Measurements from ENCODE around the gene CDK15.

The CDK15 gene

DNA sequence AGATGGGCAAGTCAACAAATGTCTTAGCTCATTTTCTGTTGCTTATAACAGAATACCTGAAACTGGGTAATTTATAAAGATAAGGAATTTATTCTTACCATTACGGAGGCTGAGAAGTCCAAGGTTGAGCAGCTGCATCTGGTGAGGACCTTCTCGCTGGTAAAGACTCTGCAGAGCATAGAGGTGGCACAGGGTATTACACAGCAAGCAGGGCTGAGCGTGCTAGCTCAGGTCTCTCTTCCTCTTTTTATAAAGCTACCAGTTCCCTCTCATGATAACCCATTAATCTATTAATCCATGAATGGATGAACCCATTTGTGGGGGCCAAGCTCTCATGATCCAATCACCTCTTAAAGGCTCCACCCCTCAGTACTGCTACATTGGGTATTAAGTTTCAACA is 109.1 kb downstream of the CDK15 start:
- no peaks in the 10 kb centered on the region for H3K9me2 ChIP-seq (ENCODE audit: low read depth, low read length)
- TF ChIP-seq, protein P1, sequence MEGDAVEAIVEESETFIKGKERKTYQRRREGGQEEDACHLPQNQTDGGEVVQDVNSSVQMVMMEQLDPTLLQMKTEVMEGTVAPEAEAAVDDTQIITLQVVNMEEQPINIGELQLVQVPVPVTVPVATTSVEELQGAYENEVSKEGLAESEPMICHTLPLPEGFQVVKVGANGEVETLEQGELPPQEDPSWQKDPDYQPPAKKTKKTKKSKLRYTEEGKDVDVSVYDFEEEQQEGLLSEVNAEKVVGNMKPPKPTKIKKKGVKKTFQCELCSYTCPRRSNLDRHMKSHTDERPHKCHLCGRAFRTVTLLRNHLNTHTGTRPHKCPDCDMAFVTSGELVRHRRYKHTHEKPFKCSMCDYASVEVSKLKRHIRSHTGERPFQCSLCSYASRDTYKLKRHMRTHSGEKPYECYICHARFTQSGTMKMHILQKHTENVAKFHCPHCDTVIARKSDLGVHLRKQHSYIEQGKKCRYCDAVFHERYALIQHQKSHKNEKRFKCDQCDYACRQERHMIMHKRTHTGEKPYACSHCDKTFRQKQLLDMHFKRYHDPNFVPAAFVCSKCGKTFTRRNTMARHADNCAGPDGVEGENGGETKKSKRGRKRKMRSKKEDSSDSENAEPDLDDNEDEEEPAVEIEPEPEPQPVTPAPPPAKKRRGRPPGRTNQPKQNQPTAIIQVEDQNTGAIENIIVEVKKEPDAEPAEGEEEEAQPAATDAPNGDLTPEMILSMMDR (IDR thresholded peaks at IDR 0.05; ENCODE audit: low read length) = no peak
- TF ChIP-seq EZH2 (IDR thresholded peaks at IDR 0.05; ENCODE audit: borderline replicate concordance, low read length) = no peak
- no peaks in the 10 kb centered on the region for H3F3A ChIP-seq (ENCODE audit: insufficient read depth, low read length)
- no peak overlapping the region for H3K4me3 ChIP-seq (ENCODE audit: low read depth, low read length, poor library complexity, severe bottlenecking)
- H3K27me3 ChIP-seq (ENCODE audit: insufficient read depth, low read length) = no peaks in the 10 kb centered on the region
- H3K27ac ChIP-seq (ENCODE audit: low read depth, low read length, poor library complexity, severe bottlenecking) = no peak overlapping the region
- H3K9me3 ChIP-seq (ENCODE audit: low read length) = no peaks in the 10 kb centered on the region
- no peak overlapping the region for H2AFZ ChIP-seq (ENCODE audit: low read length)
- H3K9ac ChIP-seq (ENCODE audit: low read length) = no peak overlapping the region
- H3K36me3 ChIP-seq (ENCODE audit: insufficient read depth, low read length) = no peaks in the 10 kb centered on the region
- no peaks in the 10 kb centered on the region for H3K4me1 ChIP-seq (ENCODE audit: insufficient read depth, low read length, severe bottlenecking)
- no peak overlapping the region for H3K4me2 ChIP-seq (ENCODE audit: low read length)
- H3K79me2 ChIP-seq (ENCODE audit: insufficient read depth, low read length) = no peaks in the 10 kb centered on the region
- H4K20me1 ChIP-seq (ENCODE audit: insufficient read depth, low read length) = no peaks in the 10 kb centered on the region

GRCh38 chr2:201916565-201916964 is 110.2 kb downstream of the CDK15 start:
- Histone ChIP-seq H3K4me1 (ENCODE audit: insufficient read depth, low read length, severe bottlenecking) (no peaks in the 10 kb centered on the region), H3K27me3 (ENCODE audit: insufficient read depth, low read length) (no peaks in the 10 kb centered on the region), H3K4me3 (ENCODE audit: low read depth, low read length, poor library complexity, severe bottlenecking) (no peak overlapping the region), H3K9me3 (ENCODE audit: low read length) (no peaks in the 10 kb centered on the region), H3K4me2 (ENCODE audit: low read length) (no peak overlapping the region), H3K27ac (ENCODE audit: low read depth, low read length, poor library complexity, severe bottlenecking) (no peak overlapping the region), H3K9me2 (ENCODE audit: low read depth, low read length) (no peaks in the 10 kb centered on the region), H2AFZ (ENCODE audit: low read length) (no peak overlapping the region), H3F3A (ENCODE audit: insufficient read depth, low read length) (no peaks in the 10 kb centered on the region), H3K9ac (ENCODE audit: low read length) (no peak overlapping the region), H3K79me2 (ENCODE audit: insufficient read depth, low read length) (no peaks in the 10 kb centered on the region), H4K20me1 (ENCODE audit: insufficient read depth, low read length) (no peaks in the 10 kb centered on the region), H3K36me3 (ENCODE audit: insufficient read depth, low read length) (no peaks in the 10 kb centered on the region)
- TF ChIP-seq, protein P1 (IDR thresholded peaks at IDR 0.05; ENCODE audit: low read length) = no peak
- TF ChIP-seq EZH2 (IDR thresholded peaks at IDR 0.05; ENCODE audit: borderline replicate concordance, low read length) = no peak

DNA sequence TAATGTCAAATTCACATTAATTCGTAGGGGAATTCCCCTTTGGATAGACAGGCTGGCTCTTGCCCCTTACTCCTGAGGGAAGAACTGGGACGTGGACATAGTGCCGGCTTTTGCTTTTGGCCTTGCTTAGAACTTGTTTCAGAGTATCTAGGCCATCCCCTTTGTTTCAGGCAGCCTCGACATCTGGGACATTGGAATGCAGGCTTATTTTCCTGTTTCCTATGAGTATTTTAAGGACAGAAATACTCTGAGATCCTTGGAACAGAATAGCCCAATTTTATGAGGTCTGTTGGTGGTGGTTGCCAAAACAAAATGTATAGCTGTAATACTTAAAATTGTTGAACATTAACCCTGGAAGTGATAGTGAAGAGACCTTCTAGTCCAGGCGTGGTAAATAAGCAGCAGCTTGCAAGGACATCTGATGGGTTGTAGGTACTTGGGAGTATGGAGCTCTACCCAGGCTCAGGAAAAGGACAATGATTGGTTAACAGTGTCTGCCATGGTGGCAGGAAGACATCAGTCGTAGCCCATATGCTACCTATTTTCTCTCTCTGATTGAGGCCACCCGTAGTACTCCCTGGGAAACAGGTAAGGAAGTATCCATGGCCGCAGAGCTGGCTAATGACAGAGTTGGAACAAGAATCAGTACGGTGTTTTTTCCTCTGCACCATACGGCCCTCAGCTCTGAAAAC is 112.4 kb downstream of the CDK15 start:
- Histone ChIP-seq H3K4me3 (ENCODE audit: low read depth, low read length, poor library complexity, severe bottlenecking) (no peak overlapping the region), H3K27ac (ENCODE audit: low read depth, low read length, poor library complexity, severe bottlenecking) (no peak overlapping the region), H3K9ac (ENCODE audit: low read length) (no peak overlapping the region), H3K4me1 (ENCODE audit: insufficient read depth, low read length, severe bottlenecking) (no peaks in the 10 kb centered on the region), H3F3A (ENCODE audit: insufficient read depth, low read length) (no peaks in the 10 kb centered on the region), H3K9me2 (ENCODE audit: low read depth, low read length) (no peaks in the 10 kb centered on the region), H3K4me2 (ENCODE audit: low read length) (no peak overlapping the region), H3K9me3 (ENCODE audit: low read length) (no peaks in the 10 kb centered on the region), H3K27me3 (ENCODE audit: insufficient read depth, low read length) (0 out of 2 replicates have a peak, but pooled peaks cover 5% of the 10 kb centered on the region), H2AFZ (ENCODE audit: low read length) (no peak overlapping the region), H4K20me1 (ENCODE audit: insufficient read depth, low read length) (no peaks in the 10 kb centered on the region), H3K79me2 (ENCODE audit: insufficient read depth, low read length) (no peaks in the 10 kb centered on the region), H3K36me3 (ENCODE audit: insufficient read depth, low read length) (no peaks in the 10 kb centered on the region)
- TF ChIP-seq, protein P1 (IDR thresholded peaks at IDR 0.05; ENCODE audit: low read length) = no peak
- TF ChIP-seq EZH2 (IDR thresholded peaks at IDR 0.05; ENCODE audit: borderline replicate concordance, low read length) = no peak

All from OCI-LY1 (cell line).